ENCODE data around the gene ABHD2.
"Not testable (repeated sequence)": the region's sequence is repeated elsewhere in the genome, so short reads cannot be mapped to it uniquely, and the experiment has no call there.

The ABHD2 gene

DNA sequence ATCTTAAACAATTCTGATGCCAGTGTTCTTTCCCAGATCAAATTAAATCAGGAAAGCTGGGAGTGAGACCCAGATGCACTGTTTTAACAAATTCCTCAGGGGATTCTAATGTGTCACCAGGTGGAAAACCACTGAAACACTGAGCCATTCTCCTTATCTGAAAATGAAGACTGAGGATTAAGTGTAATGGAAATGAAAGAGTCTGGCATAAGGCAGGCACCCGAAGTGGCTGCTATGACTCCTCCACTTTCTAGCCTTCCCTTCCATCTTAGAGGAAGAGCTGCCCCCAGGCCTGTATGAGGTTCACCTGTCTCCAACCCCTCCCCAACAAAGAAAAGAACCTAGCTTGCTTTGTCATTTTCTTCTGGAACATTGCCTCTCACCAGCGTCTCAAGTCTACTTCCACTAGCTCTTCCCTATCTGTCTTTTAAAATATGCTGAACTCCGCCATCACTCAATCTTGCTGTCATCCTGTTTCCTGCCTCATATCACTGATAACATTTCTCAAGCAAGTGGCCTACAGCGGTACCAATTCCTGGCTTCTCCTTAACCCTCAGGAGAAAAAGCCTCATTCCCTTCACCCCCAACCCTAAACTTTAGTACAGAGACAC lies 13.7 kb upstream of the ABHD2 start:
- no peak for DNase-seq (ENCODE audit: low read depth, low spot score)
- H3K27ac ChIP-seq = no peak overlapping the region

DNA sequence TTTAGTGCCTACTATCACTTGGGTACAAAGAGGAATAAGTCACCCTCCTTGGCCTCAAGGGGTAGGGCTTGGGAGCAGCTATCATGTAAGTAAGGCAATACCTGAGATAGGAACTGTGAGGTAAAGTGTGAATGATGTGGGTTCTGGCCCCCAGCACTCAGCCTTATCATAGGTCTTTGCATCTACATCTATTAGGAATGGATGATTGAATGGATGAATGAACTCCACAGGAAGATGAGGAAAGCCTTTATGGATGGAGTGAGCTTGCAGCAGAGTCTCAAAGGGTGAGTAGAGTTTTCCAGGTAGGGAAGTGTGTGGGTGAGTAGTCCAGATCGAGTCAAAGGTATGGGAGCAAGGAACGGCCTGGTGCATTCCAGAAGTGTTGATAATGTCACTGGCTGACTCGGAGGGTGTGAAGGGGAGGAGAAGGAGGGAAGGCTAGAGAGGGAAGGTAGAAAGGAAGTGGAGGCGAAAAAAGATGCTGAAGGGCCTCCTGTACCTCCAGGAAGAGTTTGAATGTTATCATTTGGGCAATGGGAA lies 13.1 kb upstream of the ABHD2 start:
- no peak overlapping the region for H3K27ac ChIP-seq
- DNase-seq (ENCODE audit: low read depth, low spot score) = no peak

DNA sequence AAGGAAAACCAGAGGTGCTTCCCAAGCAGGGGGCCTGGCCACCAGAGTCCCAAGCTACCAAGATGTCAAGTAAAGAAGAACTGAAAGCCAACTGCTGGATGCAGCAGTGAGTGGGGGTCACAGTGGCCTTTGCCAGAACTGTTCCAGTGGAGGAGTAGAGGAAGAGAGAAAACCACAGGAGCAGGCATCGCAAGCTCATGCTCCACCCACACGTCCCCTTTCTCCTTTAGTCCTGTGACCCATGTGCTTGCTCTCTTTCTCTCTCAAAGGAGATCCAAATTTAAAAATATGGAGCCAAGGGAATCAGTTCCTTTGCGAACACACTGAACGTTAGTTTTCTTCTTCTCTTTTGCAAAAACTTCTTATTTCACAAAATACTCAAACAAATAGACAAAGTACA lies 12.4 kb upstream of the ABHD2 start:
- DNase-seq (ENCODE audit: low read depth, low spot score) = no peak
- no peak overlapping the region for H3K27ac ChIP-seq

DNA sequence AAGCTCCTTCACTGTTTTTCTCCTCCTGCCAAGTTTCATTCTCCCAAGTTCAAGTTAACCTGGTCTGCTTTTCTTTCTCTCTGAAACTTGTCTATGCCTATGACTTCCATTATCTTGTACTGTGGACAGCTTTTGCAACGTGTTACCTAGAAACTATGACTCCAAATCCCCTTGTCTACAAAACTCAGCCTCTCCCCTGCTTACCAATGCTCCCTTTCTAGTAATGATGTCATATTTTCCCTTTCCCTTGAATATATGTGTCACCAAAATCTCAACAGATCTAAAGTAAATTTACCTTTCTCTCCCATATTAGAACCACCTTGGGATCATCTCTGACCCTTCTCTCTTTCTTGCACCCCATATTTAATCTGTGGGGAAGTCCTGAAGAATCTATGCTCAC lies 10.5 kb upstream of the ABHD2 start:
- no peak for DNase-seq (ENCODE audit: low read depth, low spot score)
- no peak overlapping the region for H3K27ac ChIP-seq

DNA sequence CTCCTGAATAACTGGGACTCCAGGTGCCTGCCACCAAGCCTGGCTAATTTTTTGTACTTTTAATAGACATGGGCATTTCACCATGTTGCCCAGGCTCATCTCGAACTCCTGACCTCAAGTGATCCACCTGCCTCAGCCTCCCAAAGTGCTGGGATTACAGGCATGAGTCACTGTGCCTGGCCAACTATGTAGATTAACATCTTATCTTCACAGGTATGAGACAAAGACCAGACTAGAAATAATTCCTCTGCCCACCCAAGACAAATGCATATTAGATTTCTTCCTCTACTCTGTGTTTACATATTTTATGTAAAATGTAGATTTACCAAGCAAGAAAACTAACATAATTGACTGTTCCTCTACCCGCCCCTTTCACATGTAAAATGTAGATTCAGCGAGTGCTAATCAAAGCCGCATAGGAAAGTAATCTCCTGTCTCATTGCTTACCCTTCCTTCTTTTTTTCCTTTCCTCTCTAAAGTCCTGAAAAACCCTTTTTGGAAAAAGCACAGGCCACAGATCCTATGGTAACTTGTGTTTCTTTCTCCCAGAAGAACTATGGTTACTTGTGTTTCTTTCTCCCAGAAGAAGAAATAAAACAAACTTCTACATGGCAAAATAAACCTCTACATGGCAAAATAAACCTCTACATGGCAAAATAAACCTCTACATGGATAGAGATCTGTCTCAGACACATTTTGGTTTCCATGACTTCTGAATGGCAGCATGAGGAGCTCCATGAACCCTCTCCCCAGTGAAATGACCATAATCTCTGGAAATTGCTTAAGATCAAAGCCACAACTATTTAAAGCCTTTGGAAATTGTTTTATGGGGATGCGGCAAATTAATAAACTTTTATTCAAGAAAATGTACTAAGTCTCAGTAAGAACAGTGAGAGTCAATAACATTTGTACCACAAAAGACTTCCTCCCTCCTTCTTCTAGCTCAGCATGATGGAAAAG lies 9.1 kb upstream of the ABHD2 start:
- no peak for DNase-seq (ENCODE audit: low read depth, low spot score)
- no peak overlapping the region for H3K27ac ChIP-seq

DNA sequence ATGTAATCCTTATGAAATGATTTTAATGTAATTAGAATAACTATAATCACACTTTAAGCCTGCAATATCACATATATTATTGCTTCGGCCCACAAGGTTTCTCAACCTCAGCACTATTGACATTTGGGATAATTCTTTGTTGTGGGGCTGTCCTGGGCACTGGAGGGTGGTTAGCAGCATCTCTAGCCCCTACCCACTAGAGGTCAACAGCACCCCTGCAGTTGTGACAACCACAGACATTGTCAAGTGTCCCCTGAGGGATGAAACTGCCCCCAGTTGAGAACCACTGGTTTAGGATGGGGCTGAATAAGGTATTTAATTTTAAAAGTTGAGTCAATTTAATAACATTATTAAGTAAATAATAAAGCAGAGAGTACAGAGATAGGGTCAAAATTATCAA lies 6.4 kb upstream of the ABHD2 start:
- DNase-seq (ENCODE audit: low read depth, low spot score) = no peak

DNA sequence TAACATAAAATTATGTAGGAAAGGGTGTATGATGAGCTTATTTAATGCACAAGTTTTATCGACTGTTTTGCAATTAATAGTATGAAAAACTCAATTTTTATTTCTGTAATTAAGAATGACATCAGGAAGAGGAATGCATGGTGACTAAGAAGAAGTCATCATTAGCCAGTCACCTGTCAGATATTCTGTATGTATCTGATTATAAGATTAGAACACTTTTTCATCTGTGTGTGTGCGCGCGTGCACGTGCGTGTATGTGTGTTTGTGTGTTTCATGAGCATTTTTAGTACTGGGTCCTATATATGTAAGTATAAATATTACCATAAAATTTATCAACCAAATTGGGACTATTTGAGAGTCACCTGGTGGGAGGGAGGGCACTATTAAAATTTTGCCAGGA lies 5.0 kb upstream of the ABHD2 start:
- DNase-seq (ENCODE audit: low read depth, low spot score) = no peak
- no peak overlapping the region for H3K27ac ChIP-seq

More for the DNA sequence above, 6.4 kb upstream of the ABHD2 start:
- H3K27ac ChIP-seq = no peak overlapping the region

DNA sequence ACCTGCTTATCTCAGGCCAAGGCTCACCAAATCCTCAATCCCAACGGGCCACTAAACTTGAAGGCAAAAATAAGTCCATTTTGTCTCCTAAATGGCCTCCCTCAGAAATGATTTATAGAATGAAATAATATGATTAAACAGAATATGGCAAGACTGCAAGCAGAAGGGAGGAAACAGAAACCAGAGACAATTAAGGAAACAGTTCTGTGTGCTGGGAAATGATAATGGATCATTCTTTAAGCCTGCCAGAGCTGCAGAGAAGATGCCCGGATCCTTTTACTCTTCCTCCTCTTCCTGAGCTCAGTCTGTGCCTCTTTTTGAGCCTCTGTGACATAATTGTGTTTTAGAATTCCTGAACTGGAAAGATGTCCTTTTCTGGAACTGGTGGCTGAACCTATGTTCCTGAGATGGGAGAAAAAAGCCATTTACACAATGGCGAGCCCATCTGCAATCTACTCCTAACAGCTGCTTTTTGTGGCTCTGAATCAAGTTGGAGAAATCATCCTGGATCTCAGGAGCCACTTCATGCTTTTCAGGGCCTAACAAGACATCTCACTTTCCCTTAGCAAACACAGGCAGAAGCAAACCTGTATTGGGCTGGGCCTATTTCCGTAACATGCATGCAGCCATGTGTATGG lies 2.8 kb upstream of the ABHD2 start:
- H3K27ac ChIP-seq = no peak overlapping the region
- no peak for DNase-seq (ENCODE audit: low read depth, low spot score)

DNA sequence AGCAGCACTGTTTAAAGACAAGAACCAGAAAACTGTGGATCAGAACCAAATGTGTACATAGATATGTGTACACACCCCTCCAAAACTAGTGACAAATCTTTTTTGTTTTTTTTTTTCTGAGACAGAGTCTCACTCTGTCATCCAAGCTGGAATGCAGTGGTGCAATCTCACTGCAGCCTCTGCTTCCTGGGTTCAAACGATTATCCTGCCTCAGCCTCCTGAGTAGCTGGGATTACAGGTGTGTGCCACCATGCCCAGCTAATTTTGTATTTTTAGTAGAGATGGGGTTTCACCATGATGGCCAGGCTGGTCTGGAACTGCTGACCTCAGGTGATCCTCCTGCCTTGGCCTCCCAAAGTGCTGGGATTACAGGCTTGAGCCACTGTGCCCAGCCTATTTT lies 2.3 kb upstream of the ABHD2 start:
- DNase-seq (ENCODE audit: low read depth, low spot score); H3K27ac ChIP-seq: not testable (repeated sequence)

DNA sequence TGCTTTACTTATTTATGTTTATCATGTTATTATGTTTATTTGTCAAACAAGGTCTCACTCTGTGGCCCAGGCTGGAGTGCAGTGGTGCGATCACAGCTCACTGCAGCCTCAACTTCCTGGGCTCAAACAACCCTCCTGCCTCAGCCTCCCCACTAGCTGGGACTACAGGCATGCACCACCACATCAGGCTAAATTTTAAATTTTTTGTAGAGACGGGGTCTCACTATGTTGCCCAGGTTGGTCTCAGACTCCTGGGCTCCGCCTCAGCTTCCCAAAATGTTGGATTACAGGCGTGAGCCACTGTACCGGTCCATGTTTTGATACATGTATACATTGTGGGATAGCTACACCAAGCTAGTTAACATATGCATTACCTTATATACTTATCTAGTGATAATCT lies 1.9 kb upstream of the ABHD2 start:
- H3K27ac ChIP-seq = not testable (repeated sequence)

DNA sequence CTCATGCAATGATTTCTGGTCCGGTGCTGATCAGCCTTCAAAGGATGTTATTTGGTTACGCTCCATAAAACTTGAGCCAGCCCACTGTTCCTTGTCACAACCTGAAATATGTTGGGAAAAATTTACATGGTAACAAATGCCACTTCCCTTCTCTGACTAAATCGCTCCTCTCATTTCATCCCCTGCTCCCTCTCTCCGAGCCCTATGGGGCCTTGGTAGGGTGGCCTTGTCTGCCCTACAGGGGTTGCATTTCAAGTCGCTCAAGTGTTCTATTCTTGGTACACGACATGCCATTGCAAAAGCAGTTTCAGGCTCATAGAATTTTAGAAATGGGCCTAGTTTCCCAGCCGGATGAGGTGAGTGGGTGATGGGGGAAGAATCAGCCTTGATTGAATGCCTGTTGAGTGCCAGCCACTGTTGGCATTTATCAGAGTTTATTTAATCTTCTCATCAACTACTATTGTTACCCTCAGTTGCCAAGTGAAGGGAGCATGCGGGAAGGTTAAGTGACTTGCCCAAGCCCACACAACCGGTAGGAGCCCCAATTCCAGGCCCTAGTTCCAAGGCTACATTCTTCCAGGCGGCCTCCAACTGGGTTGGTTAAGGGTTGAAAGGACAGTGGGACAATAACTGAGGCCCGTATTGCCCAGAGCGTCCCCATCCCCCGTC lies 961 bp upstream of the ABHD2 start:
- H3K27ac ChIP-seq = peak overlapping the region; percentile 92
- no peak for DNase-seq (ENCODE audit: low read depth, low spot score)

More for the DNA sequence above, 1.9 kb upstream of the ABHD2 start:
- not testable (repeated sequence) for DNase-seq (ENCODE audit: low read depth, low spot score)

DNA sequence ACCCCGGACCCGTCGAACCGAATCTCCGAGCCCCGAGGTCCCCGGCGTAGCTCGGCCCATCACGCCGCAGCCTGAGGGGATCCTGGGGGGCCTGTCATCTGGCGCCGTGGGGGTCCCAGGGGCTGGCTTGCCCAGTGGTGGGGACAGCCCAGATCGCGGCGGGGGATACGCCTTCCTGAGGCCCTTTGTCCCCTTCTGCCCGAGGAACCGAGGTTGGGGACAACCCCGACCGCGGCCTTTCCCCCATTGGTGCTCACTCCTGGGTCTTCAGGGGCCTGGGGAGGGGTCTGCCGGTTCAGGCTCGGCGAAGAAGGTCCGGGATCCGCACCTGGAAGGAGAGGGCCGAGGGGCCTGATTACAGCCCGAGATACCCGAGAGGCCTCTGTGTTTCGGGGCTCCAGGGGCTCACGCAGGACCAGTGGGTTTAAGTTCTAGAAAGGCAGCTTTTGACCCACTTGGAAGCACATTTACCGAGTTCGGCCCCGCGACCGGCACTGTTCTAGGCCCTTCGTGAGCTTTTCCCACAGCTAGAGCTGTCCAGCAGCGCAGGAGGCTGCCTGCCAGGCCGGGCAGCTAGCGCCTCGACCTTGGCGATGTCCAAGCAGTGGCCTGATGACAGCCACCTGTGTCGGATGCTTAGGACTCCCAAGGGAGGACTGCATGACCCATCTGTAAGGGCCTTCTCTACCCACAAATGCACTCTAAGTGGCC lies 504 bp downstream of the ABHD2 start:
- H3K27ac ChIP-seq = peak overlapping the region; percentile 92
- no peak for DNase-seq (ENCODE audit: low read depth, low spot score)

DNA sequence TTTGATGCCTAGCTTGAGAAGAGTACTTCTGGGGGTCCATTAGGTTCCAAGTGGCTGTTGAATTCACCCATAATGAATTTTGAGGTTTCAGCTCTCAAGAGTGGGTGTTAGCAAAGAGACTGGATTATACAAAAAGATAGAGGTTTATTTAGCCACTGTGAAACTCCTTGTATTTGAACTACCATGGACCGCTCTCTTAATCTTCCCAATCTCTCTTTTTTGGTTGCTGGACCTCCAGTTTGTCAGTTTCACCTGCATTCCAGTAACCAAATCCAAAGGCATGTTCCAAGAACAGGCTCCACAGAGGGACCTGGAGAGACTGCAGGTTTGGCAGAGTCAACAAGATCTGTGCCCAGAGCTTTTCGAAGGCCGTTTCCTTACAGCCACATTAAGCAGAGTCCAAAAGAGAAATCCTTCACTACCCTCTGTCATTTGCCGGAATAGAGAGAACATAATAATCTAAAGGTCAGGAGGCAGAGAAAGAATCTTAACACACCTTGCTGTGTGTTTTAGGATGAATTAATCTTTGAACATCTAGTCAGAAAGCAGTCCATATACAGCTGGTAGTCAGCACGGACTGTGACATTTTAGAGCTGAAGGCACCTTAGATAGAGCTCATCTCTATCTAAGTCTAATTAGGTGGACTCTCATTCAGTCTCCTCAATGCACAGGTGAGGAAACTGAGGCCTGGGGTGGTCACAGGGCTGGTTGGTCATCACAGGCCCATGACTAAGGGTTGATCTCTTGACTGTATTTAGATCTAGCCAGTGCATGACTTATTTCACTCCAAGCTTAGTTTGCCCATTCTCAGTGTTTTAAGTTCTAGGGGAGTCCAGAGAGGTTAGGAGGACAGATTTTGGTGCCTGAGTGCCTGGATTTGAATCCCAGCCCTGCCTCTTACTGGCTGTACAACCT lies 1.3 kb downstream of the ABHD2 start:
- DNase-seq (ENCODE audit: low read depth, low spot score) = no peak
- H3K27ac ChIP-seq = peak overlapping the region; percentile 92

DNA sequence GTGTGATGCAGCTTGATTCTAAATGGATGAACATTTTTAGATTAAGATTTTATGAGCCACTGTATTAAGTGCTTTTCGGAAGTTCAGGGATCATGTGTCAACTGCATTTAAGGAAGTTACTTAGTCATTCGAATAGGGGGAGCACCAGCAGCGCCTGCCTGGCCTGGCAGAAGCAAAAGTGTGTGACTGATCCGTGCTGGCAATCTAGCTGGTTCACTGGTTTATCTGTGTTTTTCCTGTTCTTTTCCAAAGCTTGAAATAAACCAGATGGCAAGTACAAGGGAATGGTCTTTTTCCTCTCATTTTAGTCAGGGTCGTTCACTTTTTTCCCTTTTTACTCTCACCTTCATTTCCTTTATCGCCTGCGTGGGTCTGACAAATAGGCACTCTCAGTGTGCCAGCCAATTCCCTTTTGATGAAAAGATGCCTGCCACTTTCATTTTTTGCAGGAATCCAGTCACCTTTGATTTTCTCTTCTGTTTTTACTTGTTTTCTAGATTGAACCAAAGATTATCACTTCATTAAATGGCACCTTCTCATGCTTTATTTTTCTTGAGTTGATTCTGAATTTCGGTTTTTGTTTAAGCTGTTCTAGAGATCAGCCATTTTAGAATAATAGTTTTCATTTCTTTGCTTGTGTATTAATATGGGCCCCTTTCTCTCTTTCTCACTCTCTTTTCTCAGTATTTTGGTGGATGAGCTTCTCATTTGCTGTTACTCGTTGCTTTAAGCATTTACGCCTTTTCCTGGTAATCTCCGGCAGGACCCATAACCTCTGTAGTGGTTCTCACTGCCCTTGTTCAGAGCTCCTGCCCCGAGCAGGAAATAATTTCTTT lies 2.8 kb downstream of the ABHD2 start:
- no peak for DNase-seq (ENCODE audit: low read depth, low spot score)
- H3K27ac ChIP-seq = peak overlapping the region; percentile 92

DNA sequence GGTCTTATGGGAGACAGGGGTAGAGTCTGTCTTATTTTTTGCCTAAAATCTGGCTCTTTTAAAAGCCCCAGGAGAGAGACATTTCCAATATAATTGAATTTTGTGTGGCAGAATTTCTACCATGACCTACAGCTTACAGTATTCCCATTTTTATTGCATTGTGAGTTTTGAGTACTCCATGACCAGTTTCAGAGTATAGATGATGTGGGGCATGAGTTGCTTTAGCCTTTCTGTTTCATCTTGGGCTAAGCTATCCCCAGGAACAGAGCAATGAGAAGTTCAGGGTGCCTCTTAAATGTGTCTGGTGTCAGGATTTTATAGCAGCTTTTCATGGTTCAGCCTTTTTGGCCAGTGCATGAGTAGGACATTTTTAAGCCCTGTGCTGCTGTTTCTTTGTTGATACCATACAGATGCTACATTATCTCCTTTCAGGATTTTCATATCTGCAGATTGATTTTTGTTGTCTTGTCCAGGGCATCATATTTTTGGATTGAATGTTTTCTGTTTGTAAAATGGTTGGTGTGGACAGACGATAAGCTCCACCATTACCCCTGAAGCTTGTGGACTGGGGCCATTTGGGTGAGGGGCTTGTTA lies 3.5 kb downstream of the ABHD2 start:
- DNase-seq (ENCODE audit: low read depth, low spot score) = no peak
- no peak overlapping the region for H3K27ac ChIP-seq

DNA sequence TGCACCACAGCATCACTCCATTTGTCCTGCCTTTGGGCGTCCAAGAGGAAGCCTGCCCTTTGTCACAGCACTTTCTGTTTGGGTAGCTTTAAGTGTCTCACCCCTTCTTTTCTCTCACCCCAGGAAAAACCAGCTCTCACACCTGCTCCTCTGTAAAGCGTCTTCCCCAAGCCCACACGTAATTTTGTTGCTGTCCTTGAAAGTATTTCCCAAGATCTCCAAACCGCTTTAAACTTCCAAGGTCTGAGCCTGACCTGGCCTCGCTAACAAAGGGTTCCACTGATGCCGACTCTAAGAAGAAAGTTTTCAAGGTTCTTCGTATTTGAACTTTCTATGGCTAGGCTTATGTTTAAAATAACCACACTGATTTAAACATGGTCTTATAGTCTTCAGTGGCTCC lies 5.3 kb downstream of the ABHD2 start:
- H3K27ac ChIP-seq = no peak overlapping the region
- no peak for DNase-seq (ENCODE audit: low read depth, low spot score)

DNA sequence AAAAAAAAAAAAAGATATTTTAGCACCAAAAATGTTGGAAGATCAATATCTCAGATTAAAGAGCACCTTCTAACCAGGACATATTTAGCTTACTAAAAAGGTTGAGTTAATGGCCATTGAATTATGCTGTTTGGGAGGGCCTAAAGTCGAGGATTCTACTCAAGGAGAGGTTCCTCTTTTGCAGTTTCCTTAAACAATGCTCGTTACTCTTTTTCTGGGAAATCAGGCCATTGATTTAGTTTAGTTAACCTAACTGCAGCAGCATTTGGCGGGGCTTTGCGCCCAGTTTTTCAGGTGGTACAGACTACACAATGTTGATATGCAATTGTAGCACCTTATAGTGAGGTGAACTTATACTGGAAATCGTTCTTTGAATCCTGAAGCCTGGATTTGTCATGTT lies 6.8 kb downstream of the ABHD2 start:
- DNase-seq (ENCODE audit: low read depth, low spot score) = no peak
- no peak overlapping the region for H3K27ac ChIP-seq

DNA sequence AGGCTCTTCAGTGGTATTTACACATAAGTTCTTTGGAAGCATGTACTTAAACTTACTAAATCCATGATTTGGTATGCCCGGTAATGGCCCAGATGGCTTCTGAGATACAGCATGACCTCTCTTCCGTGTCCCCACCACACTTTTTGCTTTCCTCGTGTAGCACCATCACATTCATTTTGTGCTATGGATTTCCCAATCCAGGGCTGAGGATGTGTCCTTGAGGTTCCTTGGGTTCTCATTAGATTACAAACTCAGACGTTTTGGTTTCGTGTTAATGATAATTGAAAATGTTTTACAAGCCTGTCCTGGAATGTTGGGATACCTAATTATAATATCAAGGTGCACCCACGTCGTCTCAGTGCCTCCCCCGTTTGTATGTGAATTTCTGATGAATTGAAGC lies 7.3 kb downstream of the ABHD2 start:
- no peak for DNase-seq (ENCODE audit: low read depth, low spot score)
- H3K27ac ChIP-seq = no peak overlapping the region
